Erythroblast (primary cell): ENCODE measurements around the gene TMEM164.
A peak's percentile ranks its signal among the peaks of the same experiment; 100 is the strongest.

Experiments
- DNase-seq, 2 experiments: peaks; one replicate each; lab custom pipeline; 2025; lab: John Stamatoyannopoulos, UW
- GATA1 ChIP-seq: IDR thresholded peaks from 2 replicates; pipeline ENCODE4 v1.6.1; 2011; ENCODE audit warnings: low read depth, mild to moderate bottlenecking, control low read depth, low read length, moderate library complexity
- POLR2A ChIP-seq: IDR thresholded peaks from 2 replicates; pipeline ENCODE4 v1.6.1; 2011; ENCODE audit warnings: mild to moderate bottlenecking, low read length

TMEM164 gene

GRCh38 chrX:110053453-110053852 lies 50.5 kb downstream of the TMEM164 start:
- no peak for DNase-seq
- TF ChIP-seq POLR2A (no peak), GATA1 (no peak)

- DNase-seq: no peak
- TF ChIP-seq GATA1 (no peak), POLR2A (no peak)
Observed at GRCh38 chrX:110055616-110056015, 52.7 kb downstream of the TMEM164 start.

GRCh38 chrX:110056419-110056818 lies 53.5 kb downstream of the TMEM164 start:
- TF ChIP-seq POLR2A (no peak), GATA1 (no peak)
- no peak for DNase-seq

- DNase-seq: no peak
- TF ChIP-seq POLR2A: no peak
- no peak for TF ChIP-seq GATA1
Observed at GRCh38 chrX:110059410-110059809, 56.5 kb downstream of the TMEM164 start.

GRCh38 chrX:110060317-110060716 lies 57.4 kb downstream of the TMEM164 start:
- no peak for DNase-seq
- no peak for TF ChIP-seq POLR2A
- TF ChIP-seq GATA1: no peak

- DNase-seq: peak; percentile 50 to 81
- TF ChIP-seq POLR2A: no peak
Observed at GRCh38 chrX:110060846-110061537, 58.1 kb downstream of the TMEM164 start.

- TF ChIP-seq POLR2A (no peak), GATA1 (no peak)
- no peak for DNase-seq
Observed at GRCh38 chrX:110062919-110063318, 60.0 kb downstream of the TMEM164 start.

GRCh38 chrX:110066488-110067225 lies 63.7 kb downstream of the TMEM164 start:
- no peak for DNase-seq

GRCh38 chrX:110070970-110071369 lies 68.1 kb downstream of the TMEM164 start:
- no peak for DNase-seq
- no peak for TF ChIP-seq GATA1
- TF ChIP-seq POLR2A: no peak

More at GRCh38 chrX:110066488-110067225, 63.7 kb downstream of the TMEM164 start:
- TF ChIP-seq POLR2A (no peak), GATA1 (no peak)

GRCh38 chrX:110081320-110081719 lies 78.4 kb downstream of the TMEM164 start:
- no peak for DNase-seq
- TF ChIP-seq GATA1 (no peak), POLR2A (no peak)

GRCh38 chrX:110081740-110082139 lies 78.8 kb downstream of the TMEM164 start:
- no peak for DNase-seq

GRCh38 chrX:110082161-110082560 lies 79.2 kb downstream of the TMEM164 start:
- TF ChIP-seq GATA1 (no peak), POLR2A (no peak)
- DNase-seq: no peak

More at GRCh38 chrX:110081740-110082139, 78.8 kb downstream of the TMEM164 start:
- no peak for TF ChIP-seq POLR2A
- TF ChIP-seq GATA1: no peak

- no peak for DNase-seq
- TF ChIP-seq POLR2A: no peak
Observed at GRCh38 chrX:110086162-110086915, 83.4 kb downstream of the TMEM164 start.

- no peak for TF ChIP-seq GATA1
- no peak for TF ChIP-seq POLR2A
- DNase-seq: peak; percentile 59 to 69
Observed at GRCh38 chrX:110086916-110087484, 84.1 kb downstream of the TMEM164 start.
